Left lung (tissue), 14 donors: ENCODE data around the gene C12orf54. TPM values are rescaled to one million over a fixed set of nuclear protein-coding genes. Genes with fewer than 3 reads are reported as not detected.
"Not testable (repeated sequence)": the region's sequence is repeated elsewhere in the genome, so short reads cannot be mapped to it uniquely, and the experiment has no call there.

Experiments used
- ATAC-seq: fragments of 200-7000 bp; cut with Tn5 transposase; one replicate; pipeline ENCODE4 v1.9.1; 2020; ENCODE audit warnings: moderate library complexity
- DNase-seq, 4 donors: peaks; one replicate each; pipeline ENCODE4 v3.0.0-alpha.2; 2013 to 2020
- H3K27ac ChIP-seq, 2 donors: fragments of 200-600 bp; sonication (generic) in 1 of 2; one replicate each; pipeline versions ENCODE4 v1.5.0 to v1.8.0; 2020 to 2021
- H3K27me3 ChIP-seq, 2 donors: fragments of 200-600 bp; sonication (generic) in 1 of 2; one replicate each; pipeline versions ENCODE4 v1.5.0 to v1.8.0; 2020 to 2021
- H3K36me3 ChIP-seq, 2 donors: fragments of 200-600 bp; sonication (generic) in 1 of 2; one replicate each; pipeline versions ENCODE4 v1.5.0 to v1.8.0; 2020 to 2021
- H3K4me1 ChIP-seq, 2 donors: fragments of 200-600 bp; one replicate each; pipeline ENCODE4 v1.8.0; 2021
- H3K4me3 ChIP-seq, 2 donors: fragments of 200-600 bp; sonication (generic) in 1 of 2; one replicate each; pipeline versions ENCODE4 v1.5.0 to v1.8.0; 2020 to 2021; ENCODE audit warnings: mild to moderate bottlenecking in 1 of 2
- H3K9me3 ChIP-seq, 2 donors: fragments of 200-600 bp; sonication (generic) in 1 of 2; one replicate each; pipeline versions ENCODE4 v1.5.0 to v1.8.0; 2020 to 2021
- intact Hi-C, 2 donors: fragments of 100-400 bp; cut with DNase I; formaldehyde crosslinking; loops; one replicate each; pipeline versions ENCODE4 v1.11.2 to v1.14.2; 2022
- long read RNA-seq, 12 donors: library from polyadenylated mRNA in 2 of 12; unstranded in 2 of 12; transcript quantifications; one replicate each; pipeline ENCODE4 v2.0.0 and lab custom pipeline, GENCODE V29; 2019 to 2026
- polyA plus RNA-seq, 6 donors: library from polyadenylated mRNA; unstranded; fragments of 120-200 nt; gene quantifications; one replicate each; pipeline ENCODE4 v1.2.1, GENCODE V29; 2013; ENCODE audit not compliant: insufficient read length in 6 of 6
- total RNA-seq, 2 donors: library from RNA; stranded (reverse); fragmentation: NEBNext Ultra II Directional; extraction: Animal tissue kit (Norgen Biotek cat#: 25700); gene quantifications; one replicate each; pipeline ENCODE4 v1.2.1, GENCODE V29; 2021
- TF ChIP-seq, protein P1 (sequence below), 2 donors: fragments of 200-600 bp; sonication (generic) in 1 of 2; IDR thresholded peaks; one replicate each; pipeline versions ENCODE4 v1.5.0 to v1.8.0; 2021; ENCODE audit warnings: antibody characterized with exemption in 2 of 2
- donor health status: DM: no; HTN: yes; CAD: no.
- donor health status: DM: no; HTN: no; CAD: no.

Gene C12orf54
- total RNA-seq = not detected
- 1 to 10 TPM in 2 of 6 donors, under 1 TPM in 4; 0.35 to 1.7 (median 0.81) TPM for polyA plus RNA-seq
- long read RNA-seq, donor 1 = 0 reads
- long read RNA-seq, donor 2 = 0 reads
- long read RNA-seq, donor 3 = 0 reads
- long read RNA-seq, donor 4 = 0 reads
- long read RNA-seq, donor 5 = 0 reads
- long read RNA-seq, donor 6 = 0 reads
- long read RNA-seq, donor 7 = 0 reads
- long read RNA-seq, donor 8 = 0 reads
- long read RNA-seq, donor 9 = 0 reads
- long read RNA-seq, donor 10 = 0 reads
- long read RNA-seq, donor 11 = 0 reads
- long read RNA-seq, donor 12 = 0 reads

GRCh38 chr12:48482198-48482597 is at the start of gene C12orf54:
Gene C12orf54 (plus strand): TSS chr12:48482498. CDS start chr12:48483297, 799 bp downstream.
- no peaks in the 10 kb centered on the region for H3K36me3 ChIP-seq
- H3K4me3 ChIP-seq = no peak within 1 kb of the TSS
- intact Hi-C loops = no loop called here
- H3K4me1 ChIP-seq = no peaks in the 10 kb centered on the region
- TF ChIP-seq, protein P1, sequence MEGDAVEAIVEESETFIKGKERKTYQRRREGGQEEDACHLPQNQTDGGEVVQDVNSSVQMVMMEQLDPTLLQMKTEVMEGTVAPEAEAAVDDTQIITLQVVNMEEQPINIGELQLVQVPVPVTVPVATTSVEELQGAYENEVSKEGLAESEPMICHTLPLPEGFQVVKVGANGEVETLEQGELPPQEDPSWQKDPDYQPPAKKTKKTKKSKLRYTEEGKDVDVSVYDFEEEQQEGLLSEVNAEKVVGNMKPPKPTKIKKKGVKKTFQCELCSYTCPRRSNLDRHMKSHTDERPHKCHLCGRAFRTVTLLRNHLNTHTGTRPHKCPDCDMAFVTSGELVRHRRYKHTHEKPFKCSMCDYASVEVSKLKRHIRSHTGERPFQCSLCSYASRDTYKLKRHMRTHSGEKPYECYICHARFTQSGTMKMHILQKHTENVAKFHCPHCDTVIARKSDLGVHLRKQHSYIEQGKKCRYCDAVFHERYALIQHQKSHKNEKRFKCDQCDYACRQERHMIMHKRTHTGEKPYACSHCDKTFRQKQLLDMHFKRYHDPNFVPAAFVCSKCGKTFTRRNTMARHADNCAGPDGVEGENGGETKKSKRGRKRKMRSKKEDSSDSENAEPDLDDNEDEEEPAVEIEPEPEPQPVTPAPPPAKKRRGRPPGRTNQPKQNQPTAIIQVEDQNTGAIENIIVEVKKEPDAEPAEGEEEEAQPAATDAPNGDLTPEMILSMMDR (IDR thresholded peaks at IDR 0.05) = no peak
- no peaks in the 10 kb centered on the region for H3K9me3 ChIP-seq
- no peak for DNase-seq
- ATAC-seq = no peak
- no peak within 1 kb of the TSS for H3K27ac ChIP-seq
- no peaks in the 10 kb centered on the region for H3K27me3 ChIP-seq

DNA sequence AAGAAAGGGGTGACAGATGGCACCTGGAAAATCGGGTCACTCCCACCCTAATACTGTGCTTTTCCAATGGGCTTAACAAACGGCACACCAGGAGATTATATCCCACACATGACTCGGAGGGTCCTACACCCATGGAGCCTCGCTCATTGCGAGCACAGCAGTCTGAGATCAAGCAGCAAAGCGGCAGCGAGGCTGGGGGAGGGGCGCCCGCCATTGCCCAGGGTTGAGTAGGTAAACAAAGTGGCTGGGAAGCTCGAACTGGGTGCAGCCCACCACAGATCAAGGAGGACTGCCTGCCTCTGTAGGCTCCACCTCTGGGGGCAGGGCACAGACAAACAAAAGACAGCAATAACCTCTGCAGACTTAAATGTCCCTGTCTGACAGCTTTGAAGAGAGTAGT is 48.3 kb upstream of the C12orf54 start:
- H3K4me3 ChIP-seq, H3K36me3 ChIP-seq, intact Hi-C loops, ATAC-seq, H3K9me3 ChIP-seq, H3K27me3 ChIP-seq, H3K27ac ChIP-seq, H3K4me1 ChIP-seq: not testable (repeated sequence)
- peak in 1 of 4 donors; percentile 66 for DNase-seq

- no peaks in the 10 kb centered on the region for H3K9me3 ChIP-seq
- H3K36me3 ChIP-seq = no peaks in the 10 kb centered on the region
- ATAC-seq = no peak
- H3K4me3 ChIP-seq = no peak overlapping the region
- no peak overlapping the region for H3K27ac ChIP-seq
- no peak for DNase-seq
- TF ChIP-seq, protein P1 (IDR thresholded peaks at IDR 0.05) = no peak
- intact Hi-C loops = no loop called here
- no peaks in the 10 kb centered on the region for H3K27me3 ChIP-seq
- H3K4me1 ChIP-seq = no peaks in the 10 kb centered on the region
These were observed 41.2 kb upstream of the C12orf54 start for GRCh38 chr12:48441069-48441468.

DNA sequence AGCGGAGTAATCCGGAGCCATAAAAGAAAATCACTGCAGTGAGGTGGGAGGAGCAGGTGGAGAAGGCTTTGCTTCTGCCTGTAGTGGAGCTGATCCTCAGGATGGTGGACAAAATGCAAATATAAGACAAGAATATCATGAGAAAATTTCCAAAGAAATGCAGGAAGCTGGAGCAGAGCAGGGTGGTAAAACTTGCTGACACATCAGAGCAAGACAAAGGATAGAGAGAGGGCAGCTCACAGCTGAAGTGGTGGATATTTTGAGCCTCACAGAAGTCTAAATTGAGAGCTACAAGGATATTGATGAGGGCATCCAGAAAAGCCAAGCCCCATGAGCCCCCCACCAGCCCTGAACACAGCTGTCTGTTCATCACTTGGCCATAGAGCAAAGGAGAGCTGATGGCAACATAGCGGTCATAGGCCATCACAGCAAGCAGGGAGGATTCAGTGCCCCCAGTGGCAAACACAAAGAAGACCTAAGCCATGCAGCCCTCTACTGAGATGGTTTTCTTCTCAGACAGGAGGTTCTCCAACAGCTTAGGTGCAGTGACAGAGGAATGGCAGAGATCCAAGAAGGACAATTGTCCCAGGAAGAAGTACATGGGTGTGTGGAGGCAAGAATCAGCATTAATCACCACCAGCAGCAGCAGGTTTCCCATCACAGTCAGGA is 40.0 kb upstream of the C12orf54 start:
- intact Hi-C loops = no loop called here
- Histone ChIP-seq H3K27me3 (no peaks in the 10 kb centered on the region), H3K4me1 (no peaks in the 10 kb centered on the region), H3K4me3 (no peak overlapping the region), H3K36me3 (no peaks in the 10 kb centered on the region), H3K9me3 (no peaks in the 10 kb centered on the region), H3K27ac (no peak overlapping the region)
- TF ChIP-seq, protein P1 (IDR thresholded peaks at IDR 0.05) = no peak
- no peak for DNase-seq
- ATAC-seq = no peak

- Histone ChIP-seq H3K36me3 (no peaks in the 10 kb centered on the region), H3K27ac (no peak overlapping the region), H3K4me3 (no peak overlapping the region), H3K9me3 (peaks cover 0 to 4% of the 10 kb centered on the region in 2 donors), H3K27me3 (no peaks in the 10 kb centered on the region), H3K4me1 (no peaks in the 10 kb centered on the region)
- intact Hi-C loops = no loop called here
- TF ChIP-seq, protein P1 (IDR thresholded peaks at IDR 0.05) = no peak
- ATAC-seq (no peak), DNase-seq (no peak)
These were observed 36.8 kb upstream of the C12orf54 start for GRCh38 chr12:48445538-48445937.
